GM19025 (cell line): Measurements from ENCODE around the gene NEK7.

Experiments
- ATAC-seq: cut with Tn5 transposase; IDR thresholded peaks from one replicate; pipeline ENCODE4 v1.9.1; 2021; ENCODE audit warnings: mild to moderate bottlenecking, low read depth, moderate library complexity; ENCODE audit not compliant: unreplicated experiment

The NEK7 gene

DNA sequence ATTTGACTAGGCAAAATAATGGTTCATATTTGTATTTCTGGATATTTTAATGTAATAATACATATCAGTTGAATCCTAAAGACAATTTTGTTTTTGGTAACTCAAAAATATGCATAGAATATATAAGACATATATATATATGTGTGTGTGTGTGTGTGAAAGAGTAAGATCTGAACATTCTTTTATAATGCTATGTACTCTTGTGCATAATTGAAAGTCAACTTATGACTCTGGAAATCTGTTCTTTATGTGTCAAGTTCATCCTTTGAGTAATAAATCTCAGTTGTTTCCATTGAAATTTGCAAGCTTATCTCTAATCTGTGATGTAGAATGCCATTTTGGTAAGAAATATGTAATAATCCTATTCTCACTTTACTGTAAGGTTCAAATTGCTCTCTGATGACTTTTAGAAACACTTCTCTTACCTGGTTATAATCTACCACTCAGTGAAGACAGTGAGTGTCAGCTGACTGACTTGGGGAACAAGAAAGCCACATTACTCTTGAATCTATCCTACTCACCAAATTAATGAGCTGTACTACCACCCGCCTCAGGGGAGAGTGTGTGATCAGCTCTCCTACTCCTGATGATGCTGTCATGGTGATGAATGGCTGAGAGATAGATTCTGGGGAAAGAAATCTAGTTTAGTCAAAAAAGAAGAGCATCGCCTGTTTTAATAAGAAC, 15.0 kb upstream of the NEK7 start:
- no peak for ATAC-seq

DNA sequence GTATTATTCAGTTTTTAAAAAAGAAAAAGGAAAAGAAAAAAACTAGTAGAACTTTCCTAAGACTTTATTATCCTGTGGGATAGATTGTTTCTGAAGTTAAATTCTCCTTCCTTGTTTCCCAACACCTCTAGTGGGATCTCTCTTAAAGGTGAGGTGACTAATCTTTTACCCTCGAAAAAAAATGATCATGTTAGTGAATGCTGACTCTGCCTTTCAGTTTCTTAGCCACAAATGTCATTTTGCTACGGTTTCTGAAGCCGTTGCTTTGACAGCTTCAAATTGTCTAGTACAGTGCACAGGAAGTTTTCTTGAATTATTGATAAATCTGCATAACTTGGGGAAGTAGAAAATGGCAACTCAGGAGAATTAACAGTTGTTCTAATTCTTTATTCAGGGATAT, 13.0 kb upstream of the NEK7 start:
- ATAC-seq = no peak

DNA sequence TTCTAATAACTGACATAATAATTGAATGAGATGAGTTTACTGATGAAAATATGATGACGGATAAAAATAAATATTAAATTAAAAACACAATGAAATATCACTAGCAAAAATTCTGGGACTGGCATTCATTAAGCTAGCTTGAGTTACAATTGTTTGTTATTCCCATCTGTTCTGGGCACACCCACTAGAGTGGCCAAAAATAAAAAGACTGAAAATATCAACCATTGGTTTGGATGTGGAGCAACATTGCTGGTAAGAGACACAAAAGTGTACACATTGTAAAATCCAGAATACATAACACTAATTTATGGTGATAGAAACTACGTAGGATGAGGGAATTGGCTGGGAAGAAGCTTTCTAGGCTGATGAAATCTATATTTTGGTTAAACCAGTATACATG, 9.6 kb upstream of the NEK7 start:
- ATAC-seq = no peak

DNA sequence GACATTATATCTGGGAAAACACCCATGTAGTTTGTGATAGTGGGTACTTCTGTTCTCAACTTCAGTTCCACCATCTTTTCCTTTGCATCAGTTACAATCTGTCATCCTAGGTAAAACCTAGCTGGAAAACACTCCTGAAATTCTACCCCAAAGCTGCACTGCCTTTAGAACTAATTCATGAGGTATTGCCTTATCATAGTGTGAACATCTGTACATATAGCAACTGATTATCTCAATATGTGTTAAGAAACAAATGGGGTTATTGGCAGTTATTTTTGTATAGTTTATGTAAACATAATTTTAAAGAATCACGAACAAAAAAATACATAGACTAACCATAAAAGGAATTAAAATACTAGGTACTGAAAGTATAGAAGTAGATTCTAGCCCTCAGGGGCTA, 6.4 kb upstream of the NEK7 start:
- ATAC-seq = no peak

DNA sequence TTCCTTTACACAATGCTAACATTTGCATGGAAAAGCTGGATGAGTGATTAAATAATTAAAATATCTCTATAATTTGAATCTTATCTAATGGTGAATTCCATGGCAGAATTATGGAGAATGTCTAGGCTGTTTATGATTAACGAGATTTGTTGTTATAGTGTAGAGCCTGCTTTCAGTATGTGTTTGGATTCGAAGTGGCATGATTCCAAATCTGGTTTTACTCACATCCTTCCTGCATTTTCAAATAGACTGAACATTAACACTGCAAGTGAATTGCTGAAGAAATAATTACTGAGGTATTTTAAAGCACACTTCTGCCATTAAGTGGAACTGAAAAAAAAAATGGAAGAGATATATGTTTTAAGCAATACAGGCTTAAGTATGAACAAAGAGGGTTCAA, 5.1 kb upstream of the NEK7 start:
- no peak for ATAC-seq

DNA sequence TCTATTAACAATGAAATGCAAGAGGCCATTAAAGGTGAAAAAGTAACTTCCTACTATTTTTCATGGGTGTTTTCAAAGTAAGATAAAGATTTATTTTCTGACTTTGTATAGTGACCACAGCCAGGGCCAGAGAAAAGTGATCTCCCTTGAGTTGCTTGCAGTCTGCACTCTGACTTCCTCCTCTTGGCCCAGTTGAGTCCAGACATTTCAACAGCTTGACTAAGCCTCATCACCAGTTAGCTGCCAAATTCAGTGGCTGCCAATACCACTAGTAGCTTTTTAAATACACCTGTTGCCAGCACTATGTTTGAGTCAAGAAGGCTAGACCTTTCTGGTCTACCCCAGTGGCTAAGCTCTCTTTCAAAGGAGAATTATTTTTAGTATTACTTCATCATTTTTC, 3.7 kb upstream of the NEK7 start:
- ATAC-seq = no peak

DNA sequence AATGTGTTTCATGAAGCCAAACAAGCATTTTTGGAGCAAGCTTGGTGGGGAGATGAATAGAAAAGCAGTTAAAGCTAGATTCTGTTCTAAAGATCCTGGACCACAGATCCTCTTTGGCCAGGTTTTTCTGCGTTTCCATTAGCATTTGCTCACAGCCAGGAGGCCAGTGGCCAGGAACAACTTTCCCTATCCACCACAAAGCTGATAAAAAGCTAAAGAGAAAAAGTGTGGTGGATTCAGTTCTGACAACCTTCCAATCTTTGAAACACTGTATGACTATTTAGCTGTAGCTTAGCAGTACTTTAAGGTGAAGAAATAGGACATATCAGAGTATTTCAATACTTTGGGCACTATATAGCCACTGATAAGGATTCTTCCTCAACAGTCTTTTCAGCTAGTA, 3.0 kb upstream of the NEK7 start:
- ATAC-seq = no peak

DNA sequence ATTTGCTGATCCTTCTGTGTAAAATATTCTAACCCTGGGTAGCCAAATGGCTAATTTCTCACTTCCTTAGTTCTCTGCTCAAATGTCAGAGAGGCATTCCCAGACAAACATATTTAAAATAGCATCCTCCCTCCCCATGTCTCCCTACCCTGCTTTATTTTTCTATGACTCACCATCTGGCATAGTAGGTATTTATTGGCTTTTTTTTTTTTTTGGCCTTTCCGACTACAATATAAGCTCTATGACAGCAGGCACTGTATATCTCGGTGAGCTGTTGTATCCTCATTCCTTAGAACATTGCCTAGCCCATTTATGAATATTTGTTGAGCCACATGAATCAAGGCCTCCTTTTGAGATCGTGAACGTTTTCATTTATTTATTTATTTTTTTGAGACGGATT, 1.5 kb upstream of the NEK7 start:
- no peak for ATAC-seq

DNA sequence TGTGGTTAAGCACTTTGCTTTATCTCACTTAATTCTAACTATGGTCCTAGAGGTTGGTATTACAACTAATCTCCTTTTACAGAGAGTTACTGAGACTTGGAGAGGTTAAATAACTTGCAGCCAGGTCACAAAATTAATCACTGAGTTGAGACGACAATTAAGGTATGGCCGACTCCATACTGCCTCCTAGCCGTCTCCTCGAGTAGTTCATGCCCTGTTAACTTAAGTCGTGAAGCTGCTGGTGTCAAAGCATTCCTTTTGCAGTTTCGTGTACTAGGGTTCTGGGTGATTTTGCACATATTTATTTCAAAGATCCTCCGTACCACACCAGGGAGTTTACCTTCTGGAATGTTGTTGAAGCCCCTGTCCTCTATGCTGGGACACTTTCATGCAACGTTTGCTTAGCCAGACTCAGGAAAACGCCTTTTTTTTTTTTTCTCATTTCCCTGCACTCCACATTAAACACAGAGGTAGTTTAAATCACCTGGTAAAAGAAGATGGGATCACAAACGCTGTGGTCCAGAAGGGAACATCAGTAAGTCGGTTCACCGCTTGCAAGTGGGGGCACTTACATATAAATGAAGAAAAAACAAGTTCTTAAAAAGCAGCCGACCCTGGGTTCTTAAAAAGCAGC, 570 bp upstream of the NEK7 start:
- ATAC-seq = no peak

DNA sequence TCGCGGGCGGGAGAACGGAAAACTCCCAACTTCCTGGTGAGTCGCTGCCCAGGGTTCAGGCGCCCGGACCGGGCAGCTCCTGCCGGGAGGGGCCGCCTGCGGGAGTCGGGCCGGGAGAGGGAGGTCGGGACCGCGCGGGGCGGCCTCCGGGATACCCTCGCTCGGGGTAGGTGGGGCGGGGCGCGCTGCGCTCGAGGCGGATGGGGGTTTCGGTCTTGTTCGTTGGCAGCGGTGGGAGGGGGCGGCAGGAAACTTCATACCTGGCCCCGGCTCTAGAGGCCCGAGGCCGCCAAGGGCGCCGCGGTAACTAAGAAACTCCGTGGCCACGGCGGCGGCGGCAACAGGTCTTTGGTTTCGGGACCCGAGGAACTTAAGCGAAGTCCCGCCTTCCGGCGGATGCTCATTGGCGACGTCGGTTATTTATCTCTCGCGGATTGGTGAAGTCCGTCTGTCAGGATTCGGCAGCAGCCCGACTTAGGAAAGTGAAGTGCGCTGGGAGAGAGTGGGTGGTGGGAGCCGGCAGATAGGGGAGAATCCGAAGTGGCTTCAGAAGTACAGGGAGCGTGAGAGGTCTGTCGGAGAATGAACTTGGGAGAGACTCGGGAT, 546 bp downstream of the NEK7 start:
- ATAC-seq = peak; percentile 35

DNA sequence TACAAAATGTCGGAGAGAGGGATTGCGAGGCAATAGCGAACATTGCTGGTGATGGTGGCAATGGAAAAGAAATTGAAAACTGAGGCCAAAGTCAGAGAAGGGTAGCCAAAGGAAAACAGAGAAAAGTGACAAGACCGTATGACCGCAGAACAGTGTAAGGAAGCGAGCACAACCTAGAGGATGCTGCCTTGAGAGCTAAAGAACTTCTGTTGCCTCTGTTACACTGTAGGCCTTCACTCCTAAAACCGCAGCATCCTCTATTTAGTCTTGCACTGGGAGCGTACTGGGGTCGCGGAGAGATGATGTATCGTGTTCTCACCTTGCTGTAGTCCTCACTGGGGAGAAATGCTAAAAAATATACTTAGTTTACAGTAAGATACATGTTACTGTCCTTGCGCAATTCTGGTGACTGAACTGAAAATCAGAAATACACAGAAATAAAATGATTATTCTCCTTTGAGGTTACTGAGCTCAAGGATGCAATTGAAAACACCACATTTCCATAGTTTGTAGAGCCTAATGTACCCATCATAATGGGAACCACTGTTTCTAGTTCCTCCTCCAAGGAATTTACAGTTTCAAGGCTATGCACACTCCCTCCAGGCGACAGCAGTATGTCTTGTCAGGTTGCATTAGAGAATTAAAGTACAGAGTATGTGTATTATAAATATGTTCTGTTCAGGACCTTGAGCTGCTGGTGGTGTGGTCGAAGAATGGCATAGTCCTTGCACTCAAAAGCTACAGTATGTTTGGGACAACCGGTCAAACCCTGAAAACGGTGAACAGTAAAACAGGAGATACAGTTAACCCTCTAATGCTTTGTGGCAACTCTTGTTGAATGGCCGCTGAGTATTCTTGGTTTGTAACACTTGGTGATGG, 1.3 kb downstream of the NEK7 start:
- ATAC-seq = no peak

DNA sequence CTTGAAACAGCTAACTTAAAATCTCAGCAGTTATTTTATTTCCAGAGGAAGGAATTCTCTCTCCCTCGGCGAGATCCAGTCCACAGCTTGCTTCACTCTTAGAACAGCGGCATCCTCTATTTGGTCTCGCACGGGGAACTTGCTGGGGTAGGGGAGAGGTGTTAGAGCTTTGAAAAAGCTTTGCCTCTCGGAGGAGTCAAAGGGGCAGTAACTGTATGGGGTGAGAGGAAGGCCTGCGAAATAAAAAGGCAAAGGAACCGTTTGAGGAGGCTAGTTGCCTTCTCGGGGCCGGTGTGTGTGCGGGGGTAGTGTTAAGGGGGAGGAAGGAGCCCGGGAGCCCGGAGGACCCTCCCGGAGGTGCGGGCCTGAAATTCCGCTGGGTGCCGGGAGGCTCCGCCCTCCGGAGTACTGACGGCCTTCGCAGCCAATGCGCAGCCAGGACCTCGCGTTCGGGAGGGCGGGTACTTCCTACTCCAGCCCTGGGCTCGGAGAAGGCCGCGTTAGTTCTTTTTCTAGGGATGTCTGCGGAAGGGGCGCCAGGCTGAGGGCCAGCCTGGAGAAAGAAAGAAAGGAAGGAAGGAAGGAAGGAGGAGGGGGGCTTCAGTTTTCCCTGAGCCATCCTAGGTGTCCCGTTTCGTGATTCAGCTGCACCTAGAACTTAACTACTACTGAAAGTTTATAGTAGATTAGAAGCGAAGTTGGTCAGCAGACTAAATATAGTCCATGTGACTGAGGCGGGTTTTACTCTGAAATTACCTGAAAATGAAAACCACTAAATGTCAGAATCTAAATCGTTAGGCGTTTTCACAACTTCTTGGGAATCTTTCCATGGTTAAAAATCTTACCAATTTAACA, 2.2 kb downstream of the NEK7 start:
- ATAC-seq = peak; percentile 57

DNA sequence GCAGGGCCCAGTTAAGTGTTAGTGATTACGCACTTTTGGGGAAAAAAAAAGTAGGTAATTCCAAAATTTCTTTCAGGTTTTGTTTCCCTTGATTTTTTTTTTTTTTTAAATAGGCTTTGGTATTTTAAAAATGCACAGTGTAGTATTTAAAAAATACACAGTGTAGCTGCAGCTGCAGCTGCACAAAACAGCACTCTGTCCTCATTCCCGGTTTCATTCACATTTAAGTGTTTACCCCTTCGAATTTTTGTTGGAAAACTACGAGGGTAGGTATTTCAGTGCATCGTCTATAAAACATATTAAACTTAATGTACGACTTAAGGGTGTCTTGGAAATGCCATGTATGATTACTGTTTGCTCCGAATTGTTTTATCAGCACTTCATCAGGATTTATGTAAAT, 3.4 kb downstream of the NEK7 start:
- no peak for ATAC-seq

DNA sequence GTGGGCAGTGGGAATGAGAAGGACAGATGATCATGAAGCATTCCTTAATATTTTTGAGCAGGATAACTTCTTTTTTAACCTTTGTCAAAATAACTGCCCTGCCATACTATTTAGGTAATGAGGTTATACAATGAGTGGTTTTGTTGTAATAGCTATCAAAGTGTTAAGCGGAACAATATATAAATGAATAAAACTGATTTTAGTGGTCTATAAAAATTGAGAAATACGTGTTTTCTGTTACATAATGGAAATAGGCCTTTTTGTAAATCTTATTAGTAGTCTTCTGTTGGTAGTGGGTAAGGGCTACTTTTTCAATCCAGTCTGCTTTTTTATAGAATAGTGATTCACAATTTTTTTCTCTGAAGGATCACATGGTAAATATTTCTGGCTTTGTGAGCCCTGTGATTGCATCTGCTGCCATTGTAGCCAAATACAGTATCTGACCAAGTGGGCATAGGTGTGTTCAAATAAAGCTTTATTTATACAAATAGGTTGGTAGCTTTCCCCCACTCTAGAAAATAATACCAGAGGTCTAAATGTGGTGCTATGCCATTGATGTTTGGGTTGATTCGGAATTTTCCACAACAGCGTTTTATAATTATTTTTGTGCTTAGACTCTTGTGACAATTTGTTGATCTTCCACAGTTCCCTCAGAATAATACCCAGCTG, 4.3 kb downstream of the NEK7 start:
- ATAC-seq = no peak

DNA sequence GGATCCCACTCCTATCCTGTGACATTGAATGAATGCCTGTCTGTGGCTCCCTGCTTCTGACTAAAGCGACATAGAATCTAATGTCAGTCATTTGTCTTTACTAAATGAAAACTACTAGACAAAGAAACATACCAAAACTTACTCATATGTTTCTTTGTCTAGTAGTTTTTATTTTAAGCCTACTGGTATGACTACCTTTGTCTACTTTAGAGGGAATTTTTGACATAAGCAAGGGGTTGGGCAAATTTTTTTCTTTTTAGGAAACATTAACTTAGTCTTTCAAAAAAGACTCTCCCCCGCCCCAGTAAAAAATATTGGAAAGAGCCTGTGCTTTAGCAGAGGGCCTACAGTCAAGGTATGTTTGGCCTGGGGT, 4.9 kb downstream of the NEK7 start:
- ATAC-seq = no peak

DNA sequence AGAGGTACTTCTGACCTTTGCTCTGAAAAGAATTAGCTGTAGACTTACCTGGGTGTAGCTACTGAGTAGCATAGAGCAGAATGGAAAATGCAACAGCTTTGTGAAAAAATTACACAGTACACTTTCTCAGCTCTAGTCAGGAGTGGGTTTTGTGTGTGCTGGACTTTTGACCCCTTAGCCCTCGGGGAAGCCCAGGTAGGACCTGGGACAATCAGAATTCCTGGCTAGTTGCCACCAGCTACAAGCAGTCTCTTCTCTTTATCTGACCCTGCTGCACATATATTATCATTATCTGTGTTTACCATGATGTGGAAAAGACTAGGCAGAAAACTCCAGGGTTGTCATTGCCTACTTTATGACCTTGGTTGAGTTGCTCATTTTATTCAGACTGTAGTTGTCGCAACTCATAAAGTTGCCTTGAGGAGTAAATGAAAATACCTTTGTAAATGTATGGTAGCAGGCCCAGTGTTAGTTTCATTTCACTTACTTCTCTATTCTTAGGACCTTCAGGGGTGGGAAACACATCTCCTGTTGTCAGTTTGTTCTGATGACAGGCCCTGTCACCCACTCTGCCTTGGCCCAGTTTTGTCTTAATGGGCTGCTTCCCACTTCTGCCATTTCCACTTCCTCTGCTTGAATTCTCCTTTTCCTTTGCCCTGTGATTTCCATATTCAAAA, 5.4 kb downstream of the NEK7 start:
- no peak for ATAC-seq

DNA sequence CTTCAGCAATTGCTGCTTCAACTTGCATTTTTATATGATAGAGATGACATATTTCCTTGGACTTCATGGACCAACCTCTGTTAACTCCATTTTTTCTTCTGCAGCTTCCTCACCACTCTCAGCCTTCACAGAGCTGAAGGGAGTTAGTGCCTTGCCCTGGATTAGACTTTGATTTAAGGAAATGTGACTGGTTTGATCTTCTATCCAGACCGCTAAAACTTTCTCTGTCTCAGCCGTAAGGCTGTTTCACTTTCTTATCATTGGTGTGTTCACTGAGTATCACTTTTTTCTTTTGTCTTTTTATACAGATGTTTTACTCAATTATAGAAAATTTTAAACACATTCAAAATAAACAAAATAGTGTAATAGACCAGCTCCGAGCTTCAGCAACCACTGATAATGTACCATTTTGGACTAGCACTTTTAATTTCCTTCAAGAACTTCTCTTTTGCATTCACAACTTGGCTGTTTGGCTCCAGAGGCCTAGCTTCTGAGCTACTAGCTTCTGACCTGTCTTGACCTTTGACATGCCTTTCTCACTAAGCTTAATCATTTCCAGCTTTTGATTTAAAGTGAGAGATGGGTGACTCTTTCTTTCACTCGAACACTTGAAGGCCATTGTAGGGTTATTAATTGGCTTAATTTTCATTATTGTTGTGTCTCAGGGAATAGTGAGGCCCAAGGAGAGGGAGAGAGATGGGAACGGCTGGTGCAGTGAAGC, 9.3 kb downstream of the NEK7 start:
- ATAC-seq = peak; percentile 25

DNA sequence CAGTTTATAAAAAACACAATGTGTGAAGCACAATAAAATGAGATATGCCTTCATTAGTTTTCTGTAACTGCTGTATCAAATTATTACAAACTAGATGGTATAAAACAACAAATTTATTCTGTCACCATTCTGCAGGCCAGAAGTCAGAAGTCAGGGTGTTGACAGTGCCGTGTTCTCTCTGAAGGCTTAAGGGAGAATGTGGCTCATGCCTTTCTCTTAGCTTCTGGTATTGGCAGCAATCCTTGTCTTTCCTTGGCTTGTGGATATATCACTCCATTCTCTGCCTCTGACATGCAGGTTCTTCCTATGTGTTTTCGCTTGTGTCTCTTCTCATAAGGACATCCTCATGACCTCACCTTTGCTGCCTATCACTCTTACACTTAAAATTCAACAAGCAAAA, 10.1 kb downstream of the NEK7 start:
- no peak for ATAC-seq
